NCI-H345 treated with DMSO at 0.1 percent for 48 hours (cell line): Measurements from ENCODE around the gene ACD.

ENCODE experiments used
- DNase-seq: peaks from one replicate; lab custom pipeline; 2025; ENCODE audit not compliant: unreplicated experiment; lab: John Stamatoyannopoulos, UW

Gene ACD

DNA sequence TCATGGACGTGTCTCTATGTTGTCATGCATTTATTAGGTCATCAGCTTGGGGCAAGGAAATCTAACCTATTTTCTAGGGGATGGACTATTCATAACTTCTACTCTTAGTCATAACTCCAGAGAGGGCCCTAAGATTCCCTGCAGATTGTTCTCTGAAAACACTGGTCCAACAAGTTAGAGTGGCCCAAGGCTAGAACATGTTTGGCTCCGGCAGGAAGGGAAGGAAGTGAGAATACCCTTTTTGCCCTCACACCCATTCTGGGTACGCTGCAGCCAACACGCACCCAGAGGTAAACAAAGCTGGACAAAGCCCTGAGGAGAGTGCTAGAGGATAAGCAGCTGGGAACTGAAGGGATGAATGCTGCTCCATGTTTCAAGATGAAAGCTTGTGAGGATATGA lies 16.5 kb upstream of the ACD start:
- no peak for DNase-seq

DNA sequence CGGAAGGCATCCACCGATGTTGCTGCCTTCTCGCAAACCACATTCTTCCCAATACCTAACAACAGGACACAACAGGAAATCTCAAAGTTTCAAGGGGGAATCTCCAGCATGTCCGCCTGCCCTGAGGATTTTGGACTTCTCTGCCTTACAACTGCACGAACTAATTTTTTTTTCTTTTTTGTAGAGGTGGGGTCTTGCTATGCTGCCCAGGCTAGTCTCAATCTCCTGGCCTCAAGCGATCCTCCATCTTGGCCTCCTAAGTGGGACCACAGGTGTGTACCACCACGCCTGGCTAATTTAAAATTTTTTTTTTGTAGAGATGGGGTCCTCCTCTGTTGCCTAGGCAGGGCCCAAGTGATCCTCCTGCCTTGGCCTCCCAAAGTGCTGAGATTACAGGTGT lies 15.9 kb upstream of the ACD start:
- no peak for DNase-seq

DNA sequence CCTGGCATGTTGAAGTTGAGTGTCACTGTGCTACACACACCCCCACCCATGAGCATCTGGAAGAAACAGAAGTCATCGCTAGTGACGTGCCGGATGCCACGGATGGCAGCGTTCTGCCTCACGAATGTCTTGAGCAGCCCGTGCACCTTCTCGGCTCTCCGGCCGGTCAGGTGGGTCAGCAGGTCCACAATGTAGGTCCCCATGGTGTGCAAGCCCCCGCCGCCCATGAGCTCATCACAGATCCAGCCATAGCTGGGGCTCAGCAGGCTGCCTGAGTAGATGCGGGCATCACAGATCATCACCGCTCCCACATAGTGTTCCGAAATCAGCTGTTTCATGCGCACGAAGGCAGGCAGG lies 15.5 kb upstream of the ACD start:
- no peak for DNase-seq

DNA sequence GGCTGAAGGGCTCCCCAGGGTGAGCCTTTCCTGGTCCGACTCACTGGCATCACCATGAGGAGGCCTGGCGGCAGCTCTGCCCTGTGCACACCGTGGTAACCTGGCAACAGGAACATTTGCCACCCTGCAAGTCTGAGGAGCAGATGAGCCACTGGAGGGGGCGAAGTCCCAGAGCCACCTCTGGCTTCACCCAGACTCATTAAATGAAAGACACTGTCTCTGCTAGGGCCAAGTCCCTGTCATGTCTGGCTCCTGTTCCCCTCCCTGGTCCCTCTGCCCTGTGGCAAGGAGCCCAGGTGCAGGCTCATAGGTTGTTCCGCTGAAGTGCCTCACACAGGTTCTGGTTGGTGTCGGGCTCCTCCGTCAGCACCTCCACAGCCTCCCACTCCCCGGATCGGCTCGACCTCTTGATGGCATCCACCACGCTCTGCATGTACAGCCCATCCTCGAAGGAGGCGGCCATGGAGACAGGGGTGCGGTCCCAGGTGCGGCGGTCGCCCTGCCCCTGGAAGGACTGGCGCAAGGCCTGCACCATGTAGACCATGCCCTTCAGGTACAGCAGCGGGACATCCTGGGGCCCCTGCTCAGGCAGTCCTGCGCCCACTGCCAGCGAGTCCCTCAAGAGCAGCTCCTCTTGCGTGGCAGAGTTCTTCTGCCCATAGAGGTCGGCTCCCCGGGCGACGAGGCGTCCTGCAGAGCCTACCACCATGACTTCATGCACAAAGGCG lies 15.0 kb upstream of the ACD start:
- DNase-seq = no peak

DNA sequence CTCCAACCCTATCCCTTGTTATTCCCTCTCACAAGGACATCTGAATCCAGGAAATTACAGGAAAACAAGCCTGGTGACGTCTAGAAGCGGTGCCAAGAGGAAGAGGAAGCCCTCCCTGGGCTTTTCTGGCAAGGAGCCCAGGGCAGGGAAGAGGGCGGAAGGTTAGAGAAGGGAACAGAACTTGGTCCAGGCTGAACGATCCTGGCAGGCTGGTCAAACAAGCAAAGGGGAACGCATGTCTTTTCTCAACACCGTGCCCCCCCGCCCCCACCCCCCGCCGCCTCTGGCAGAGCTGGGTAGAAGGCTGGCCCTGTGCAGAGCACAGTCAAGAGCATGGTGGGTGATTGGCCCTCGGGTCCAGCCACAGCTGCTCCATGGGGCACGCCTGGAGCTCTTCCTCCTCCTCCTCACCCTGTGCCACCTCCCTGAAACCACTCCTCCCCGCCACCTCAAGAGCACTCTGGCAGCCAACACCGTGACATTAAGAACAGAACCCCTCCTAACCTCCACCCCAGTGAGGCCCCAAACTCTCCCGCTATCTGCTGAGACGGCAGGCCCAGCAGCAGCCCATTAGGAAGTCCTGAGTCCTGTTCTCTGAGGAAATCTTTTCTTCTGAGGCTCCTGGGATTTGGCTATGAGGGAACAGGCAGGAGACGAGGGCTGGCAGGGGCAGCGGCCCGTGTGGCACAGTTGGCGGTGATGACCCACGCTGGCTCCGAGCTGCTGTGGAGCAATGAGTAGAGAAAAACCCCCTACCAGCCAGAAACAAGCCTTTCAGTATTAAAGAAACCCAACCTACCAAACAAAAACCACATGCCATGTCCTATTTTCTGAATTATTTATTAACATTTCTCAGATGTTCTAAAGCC lies 13.9 kb upstream of the ACD start:
- DNase-seq = no peak

DNA sequence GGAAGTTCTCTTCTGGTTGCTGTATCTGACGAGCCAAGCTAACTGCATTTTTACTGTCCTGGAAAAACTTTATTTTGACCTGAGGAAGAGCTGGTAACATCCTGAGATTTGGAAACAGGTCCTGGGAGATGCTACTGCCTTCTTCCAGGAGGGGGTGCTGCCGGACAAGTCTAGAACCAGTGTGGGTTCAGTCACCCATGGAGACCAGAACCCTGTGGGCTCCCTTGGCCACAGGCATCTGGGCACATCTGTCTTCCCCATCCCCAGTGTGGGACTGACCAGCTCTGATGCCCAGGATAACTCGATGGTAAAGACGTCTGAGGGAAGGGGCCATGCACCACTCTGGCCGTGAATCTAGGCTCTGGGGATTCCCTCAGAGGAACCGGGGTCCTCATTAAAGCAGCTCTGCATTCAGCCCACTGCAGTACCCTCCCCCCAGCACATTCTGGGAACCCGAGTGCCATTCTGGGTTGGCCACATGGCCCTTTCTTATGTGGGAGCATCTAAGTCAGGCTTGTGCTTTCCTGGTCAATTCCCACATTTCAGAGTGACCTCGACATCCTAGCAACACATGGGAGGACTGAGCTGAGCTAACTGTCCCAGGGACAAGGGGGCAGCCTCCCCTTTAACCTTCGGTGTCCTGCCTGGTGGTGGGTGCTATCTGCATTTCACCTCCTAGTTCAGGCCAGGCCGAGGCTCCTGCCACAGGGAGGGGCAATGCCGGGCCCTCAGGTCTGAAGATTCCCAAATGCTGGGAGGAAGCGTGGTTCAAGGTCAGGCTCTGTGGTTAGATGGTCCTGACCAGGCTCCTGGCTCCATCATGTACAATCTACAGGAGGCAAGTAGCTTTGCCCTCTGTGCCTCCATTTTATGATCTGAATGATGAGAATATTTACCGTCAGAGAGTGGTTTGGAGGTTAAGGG lies 12.9 kb upstream of the ACD start:
- DNase-seq = no peak

DNA sequence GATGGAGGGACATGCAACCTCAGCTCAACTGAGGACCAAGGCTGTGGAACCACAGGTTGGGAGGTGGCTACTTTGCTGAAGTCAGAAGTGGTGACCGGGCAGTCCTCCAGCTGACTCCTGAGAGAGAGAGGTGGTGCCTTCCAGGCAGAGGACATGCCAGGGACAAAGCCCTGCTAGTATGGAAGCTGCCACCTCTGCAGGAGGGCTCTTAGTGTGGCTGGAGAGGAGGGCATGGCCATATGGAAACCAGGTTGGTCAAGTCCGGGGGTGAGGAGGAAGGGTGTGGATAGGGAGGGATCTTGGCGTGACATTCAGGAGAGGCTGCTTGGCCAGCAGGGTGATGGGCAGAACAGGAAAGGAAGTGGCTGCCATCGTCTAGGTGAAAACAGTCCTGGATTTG lies 12.2 kb upstream of the ACD start:
- DNase-seq = no peak

DNA sequence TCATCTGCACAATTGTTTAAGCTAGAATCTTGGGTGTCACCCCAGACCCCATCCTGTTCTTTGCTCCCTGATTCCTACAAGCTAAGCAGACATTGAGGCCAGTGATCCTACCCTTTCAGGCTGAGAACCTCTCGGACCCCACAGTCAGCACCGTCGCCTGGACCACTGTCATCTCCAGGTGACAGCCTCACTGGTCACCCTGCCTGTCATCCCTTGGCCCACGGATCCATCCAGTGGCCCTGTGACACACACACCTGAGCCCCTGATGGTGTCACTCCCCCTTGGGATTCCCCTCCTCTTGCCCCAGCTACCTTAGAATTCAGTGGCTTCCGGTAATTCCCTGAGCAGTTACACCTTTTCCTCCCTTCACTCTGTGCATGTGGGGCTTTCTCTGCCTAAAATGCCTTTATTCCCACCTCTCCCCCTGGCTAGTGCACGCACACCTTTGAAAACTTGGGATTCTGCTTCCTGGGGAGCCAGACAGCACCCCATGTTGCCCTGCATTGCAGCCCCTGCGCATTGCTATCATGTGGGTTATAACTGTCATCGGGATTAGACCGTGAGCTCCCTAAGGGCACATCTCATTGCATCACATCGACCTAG lies 9.5 kb upstream of the ACD start:
- DNase-seq = no peak

DNA sequence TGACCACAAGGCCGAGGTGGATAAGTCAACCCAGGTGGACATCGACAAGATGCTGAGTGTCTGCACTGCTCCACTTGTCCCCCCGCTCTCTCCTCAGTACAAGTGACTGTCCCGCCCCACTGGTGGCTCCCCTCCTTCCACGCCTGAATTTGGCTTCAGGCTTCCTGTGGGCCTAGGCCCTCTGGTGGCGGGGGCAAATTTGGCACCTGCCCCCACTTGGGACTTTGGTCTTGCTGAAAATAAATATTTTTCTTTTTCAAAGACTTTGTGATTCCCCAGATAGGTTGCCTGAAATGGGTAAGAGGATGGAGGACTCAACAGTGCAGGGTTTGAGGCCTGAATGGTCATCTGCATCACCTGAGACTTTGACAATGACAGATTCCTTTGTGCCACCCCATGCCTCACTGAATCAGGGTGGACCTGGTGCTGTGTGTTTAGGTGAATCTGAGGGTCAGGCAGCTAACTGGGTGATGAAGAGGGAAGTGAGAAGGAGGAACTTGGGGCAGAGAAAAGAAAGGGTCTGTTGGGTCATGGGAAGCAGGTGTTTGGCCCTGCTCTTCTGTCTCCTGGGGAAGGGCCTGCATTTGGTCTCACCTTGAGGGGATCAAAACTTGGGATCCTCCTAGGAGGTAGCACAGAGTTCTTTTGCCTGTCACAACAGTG lies 8.6 kb upstream of the ACD start:
- no peak for DNase-seq

DNA sequence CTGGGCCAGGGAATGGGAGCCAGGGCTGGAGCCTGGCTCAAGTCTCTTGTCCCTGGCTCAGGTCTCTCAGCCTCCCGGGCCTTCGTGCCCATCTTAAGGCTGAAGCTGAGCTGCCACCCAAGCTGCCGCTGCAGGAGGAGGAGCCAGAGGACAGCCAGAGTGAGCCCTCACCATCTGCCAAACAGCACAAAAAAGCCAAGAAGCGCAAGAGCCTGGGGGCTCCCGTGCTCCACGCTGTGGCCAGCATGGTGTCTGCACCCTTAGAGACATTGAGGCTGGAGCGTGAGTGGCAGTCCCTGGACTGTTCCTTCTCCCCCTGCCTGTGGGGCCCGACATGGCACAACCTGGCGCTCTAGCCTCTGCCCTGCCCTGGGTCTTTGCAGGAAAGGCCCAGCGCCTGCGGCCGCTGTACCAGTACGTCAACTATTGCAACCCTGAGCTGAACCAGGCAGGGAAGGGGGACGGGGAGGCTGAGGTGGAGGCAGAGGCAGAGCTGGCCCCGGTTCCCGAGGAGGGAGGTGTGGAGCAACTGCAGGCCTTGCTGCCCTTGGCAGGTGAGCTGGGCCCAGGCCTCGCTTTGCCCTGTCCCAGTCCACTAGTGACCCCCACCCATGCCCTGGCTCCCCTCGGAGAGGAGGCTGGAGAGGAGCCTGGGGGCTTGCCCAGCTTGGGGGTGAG lies 7.9 kb upstream of the ACD start:
- peak; percentile 39 for DNase-seq

DNA sequence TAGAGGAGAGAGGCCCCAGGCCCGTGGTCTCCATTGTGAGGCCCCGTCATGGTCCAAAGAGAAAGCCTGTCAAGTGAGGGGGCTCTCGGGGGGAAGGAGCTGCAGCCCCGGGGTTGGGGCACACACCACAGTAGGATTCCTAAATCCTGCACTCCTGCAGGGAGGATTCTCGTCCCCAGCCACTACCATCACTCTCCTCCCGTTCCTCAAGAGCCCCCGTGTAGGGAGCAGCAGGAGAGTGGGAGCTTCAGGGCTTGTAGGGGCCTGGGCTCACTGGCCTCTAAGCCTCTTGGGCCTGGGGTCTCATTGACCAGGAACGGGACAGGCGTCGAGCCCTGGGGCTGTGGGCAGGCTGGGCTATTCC lies 7.4 kb upstream of the ACD start:
- DNase-seq = no peak

DNA sequence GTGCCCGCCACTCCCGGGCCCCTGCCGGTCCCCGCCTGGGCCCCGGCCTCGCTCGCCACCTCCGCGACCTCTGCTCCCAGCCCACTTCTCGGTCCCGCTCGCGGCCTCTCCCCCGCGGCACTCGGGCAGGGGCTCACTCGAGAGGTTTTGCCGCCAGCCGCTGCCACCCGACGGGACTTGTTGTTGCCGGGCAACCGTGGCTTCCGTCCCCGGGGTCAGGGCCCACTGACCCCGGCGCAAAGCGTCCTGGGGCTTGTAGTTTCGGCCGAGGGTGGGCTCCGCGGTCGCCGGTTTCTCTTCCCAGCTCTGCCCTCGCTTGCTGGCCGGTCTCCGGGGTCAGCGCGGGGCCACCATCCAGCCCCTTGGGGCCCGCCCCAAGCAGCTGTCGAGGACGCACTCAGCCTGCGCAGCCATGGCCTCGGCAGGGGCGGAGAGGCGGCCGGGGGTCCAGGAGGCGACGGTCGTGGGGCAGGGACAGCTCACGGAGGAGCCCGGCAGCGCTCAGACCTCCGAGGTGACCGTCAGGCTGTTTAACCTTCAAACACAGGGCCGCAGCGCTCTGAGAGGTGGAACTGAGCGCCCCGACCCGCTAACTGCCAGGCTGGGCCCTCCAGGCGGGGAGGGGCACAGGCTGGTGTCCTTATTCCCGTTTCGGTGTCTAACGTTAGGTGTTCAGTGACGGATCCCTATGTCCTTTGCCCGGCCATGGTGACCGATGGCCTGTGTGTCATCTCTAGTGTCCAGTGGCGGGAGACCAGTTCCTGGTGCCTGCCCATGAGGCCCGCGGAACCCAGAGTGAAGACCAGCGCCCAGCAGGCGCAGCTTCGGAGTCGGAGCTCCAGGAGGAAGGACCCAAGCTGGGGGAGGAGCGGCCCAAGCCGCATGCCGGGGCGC lies 6.7 kb upstream of the ACD start, which contains the start of the genes C16orf86 and ENKD1:
TSS of gene C16orf86 (plus strand) at position 256 of the 894 bp plus-strand sequence. CDS start at position 413, 157 bp downstream.
TSS of gene ENKD1 (minus strand) at position 192 of the 894 bp plus-strand sequence. CDS start 308 bp downstream, outside the sequence.
- DNase-seq = peak; percentile 21

DNA sequence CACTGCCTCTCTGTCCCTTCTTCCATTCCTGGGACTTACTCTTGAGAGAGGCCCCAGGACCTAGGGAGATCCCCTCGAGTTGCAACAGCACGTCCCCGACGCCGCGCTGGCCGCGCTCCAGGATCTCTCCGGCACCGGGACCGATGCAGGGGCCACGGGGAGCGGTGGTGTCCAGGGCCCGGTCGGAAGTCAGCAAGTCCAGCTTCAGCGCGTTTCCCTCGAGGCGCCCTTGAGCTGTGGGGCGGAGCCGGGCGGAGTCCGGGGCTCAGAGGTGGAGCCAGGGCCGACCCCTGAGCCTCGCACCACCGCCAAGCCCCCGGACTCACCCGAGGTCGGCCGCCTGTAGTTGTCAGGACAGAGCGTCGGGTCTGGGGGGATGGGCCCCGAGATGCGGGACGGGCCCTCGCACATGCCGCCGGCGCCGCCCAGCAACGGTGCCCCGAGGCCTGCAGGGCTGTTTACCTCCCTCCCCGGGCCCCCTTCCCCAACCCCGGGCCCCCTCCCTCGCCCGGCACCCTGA lies 6.0 kb upstream of the ACD start:
- DNase-seq = no peak

DNA sequence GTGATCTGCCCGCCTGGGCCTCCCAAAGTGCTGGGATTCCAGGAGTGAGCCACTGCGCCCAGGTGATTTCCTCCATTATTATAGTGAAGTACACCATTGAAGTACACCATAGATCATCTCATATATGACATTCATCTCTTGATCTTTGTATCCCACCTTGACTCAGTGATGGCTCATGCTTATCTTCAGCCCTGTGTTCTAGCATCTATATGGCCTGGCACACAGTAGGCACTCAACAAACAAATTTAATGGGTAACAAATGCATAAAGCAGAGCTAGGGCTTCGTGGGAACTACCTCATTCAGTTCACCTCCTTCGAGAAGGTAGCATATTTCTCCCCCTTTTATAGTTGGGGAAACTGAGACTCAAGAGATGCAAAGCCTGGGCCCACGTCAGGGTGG lies 5.5 kb upstream of the ACD start:
- no peak for DNase-seq

DNA sequence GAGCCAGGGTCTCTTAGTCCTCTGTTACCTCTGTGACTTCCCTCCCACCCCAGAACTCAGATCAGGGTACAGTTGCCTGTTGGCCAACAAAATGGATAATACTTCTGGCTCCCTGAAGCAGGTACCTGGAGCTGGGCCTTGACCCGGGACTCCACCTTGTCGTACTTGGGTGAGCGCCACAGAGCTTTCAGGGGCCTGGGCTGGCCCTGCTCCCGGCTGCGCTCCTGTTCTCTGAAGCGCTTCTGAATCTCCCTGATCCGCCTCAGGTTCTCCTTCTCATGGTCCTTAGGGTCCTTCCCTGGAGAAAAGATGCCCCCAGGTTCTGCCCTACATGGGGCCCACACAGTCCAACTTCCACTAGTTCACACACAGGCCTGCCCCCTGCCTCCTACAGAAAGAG lies 4.8 kb upstream of the ACD start:
- DNase-seq = no peak

DNA sequence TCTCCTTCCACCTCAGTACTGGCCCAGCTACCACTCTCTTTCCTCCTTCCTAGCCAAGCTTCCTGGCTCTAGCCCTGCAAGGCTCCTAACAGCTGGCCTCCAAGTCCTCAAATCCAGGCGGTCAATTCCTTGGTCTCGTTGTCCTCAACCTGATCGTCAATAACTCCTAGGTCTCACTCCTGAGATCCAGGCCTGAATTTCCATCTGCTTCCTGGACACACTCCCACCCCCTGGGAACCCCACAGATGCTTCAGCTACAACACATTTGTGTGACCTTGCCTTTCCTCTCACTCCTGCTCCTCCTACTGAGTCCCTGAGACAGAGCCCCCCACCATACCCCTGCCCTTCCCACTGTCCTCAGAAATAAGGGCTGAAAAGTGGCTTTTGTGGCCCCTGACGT lies 4.2 kb upstream of the ACD start:
- DNase-seq = no peak

DNA sequence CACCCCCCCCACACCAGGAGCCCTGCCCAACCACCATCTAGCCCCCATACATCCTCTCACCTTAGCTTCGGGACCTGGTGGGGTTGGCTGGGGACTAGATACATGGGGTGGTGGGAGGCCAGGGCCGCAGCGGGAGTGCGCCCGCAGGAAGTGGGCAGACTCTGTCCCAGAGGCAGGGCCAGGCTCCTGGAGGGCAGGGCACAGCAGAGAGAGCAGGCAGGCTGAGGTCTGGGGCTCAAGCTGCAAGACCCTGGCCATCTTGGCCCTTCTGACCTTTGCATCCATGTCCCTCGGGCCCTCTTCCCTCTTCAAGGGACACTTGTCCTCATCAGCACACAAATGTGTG lies 3.8 kb upstream of the ACD start:
- no peak for DNase-seq

DNA sequence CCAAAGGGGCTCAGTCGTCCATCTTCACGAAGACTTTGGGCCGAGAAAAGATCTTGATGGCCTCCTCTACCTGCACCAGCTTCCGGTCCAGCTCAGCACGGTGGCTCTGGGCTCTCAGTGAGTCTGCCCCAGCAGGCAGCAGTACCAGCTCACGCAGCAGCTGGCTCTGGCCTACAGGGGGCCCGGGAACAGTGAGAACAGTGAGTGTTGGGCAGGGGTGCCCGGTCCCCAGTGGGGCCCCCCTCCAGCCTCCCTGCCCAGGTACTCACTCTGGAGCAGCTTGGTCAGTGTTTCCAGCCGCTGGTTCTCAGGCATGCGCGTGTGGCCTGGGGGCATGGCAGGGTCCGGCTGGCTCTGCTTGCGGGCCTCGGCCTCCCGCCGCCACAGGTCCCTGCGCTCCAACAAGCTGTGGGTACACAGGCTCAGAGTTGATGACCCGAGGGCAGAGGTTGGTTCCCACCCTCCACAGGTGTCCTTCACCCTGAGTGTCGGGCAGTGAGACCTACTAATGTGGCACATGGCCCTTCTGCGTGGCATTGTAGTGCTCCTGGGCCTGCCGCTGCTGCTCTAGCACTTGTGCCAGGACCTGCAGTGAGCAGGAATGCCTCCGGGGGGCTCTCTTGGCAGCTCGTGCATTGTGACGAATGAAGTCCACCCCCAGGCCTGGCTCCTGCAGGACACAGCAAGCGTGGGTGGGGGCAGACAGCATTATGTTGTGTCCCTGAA lies 3.3 kb upstream of the ACD start:
- no peak for DNase-seq
